ENCODE data around the gene CSF2. TPM values are rescaled to one million over a fixed set of nuclear protein-coding genes. Genes with fewer than 3 reads are reported as not detected.
A peak's percentile ranks its signal among the peaks of the same experiment; 100 is the strongest.

The CSF2 gene
- total and polyA plus RNA-seq, 4 donors, result 0.37 to 16.8 (median 8.2) TPM

GRCh38 chr5:132063090-132063911 lies 10.3 kb upstream of the CSF2 start:
- no peak overlapping the region for H3K4me3 ChIP-seq
- ATAC-seq (ENCODE audit: insufficient read depth, low FRiP score), result peak; percentile 53
- no peak overlapping the region for H3K9ac ChIP-seq (ENCODE audit: insufficient read depth in 1 of 2, low read length in 2 of 2)
- no peaks in the 10 kb centered on the region for H3K9me3 ChIP-seq (ENCODE audit: control insufficient read depth in 4 of 4, insufficient read depth in 3 of 4, low read length in 3 of 4)
- WGBS, 2 donors, result 39 to 42% methylated on average over 9 of the region's 9 CpGs
- no peaks in the 10 kb centered on the region for H3K4me1 ChIP-seq (ENCODE audit: control insufficient read depth in 5 of 5, insufficient read depth in 5 of 5, low read length in 5 of 5)
- no peaks in the 10 kb centered on the region for H3K36me3 ChIP-seq (ENCODE audit: control insufficient read depth in 4 of 4, insufficient read depth in 4 of 4, low read length in 4 of 4)
- no peaks in the 10 kb centered on the region for H3K27me3 ChIP-seq (ENCODE audit: control insufficient read depth in 3 of 3, insufficient read depth in 3 of 3, low read length in 2 of 3)
- no peak overlapping the region for H3K27ac ChIP-seq (ENCODE audit: low read depth in 1 of 2, low read length in 1 of 2)
- peak; percentile 69 for TF ChIP-seq CTCF (IDR thresholded peaks at IDR 0.05; ENCODE audit: control extremely low read depth, extremely low read depth)
- peak; percentile 49 to 67 (median 52) for DNase-seq

- ATAC-seq (ENCODE audit: insufficient read depth, low FRiP score) (no peak), DNase-seq (no peak)
- no peak overlapping the region for H3K9ac ChIP-seq (ENCODE audit: insufficient read depth in 1 of 2, low read length in 2 of 2)
- no peaks in the 10 kb centered on the region for H3K27me3 ChIP-seq (ENCODE audit: control insufficient read depth in 3 of 3, insufficient read depth in 3 of 3, low read length in 2 of 3)
- 67 to 88% methylated on average over 5 of the region's 5 CpGs for WGBS, 2 donors
- H3K4me1 ChIP-seq (ENCODE audit: control insufficient read depth in 5 of 5, insufficient read depth in 5 of 5, low read length in 5 of 5), result no peaks in the 10 kb centered on the region
- TF ChIP-seq CTCF (IDR thresholded peaks at IDR 0.05; ENCODE audit: control extremely low read depth, extremely low read depth), result no peak
- H3K36me3 ChIP-seq (ENCODE audit: control insufficient read depth in 4 of 4, insufficient read depth in 4 of 4, low read length in 4 of 4), result no peaks in the 10 kb centered on the region
- H3K4me3 ChIP-seq, result no peak overlapping the region
- no peak overlapping the region for H3K27ac ChIP-seq (ENCODE audit: low read depth in 1 of 2, low read length in 1 of 2)
- H3K9me3 ChIP-seq (ENCODE audit: control insufficient read depth in 4 of 4, insufficient read depth in 3 of 4, low read length in 3 of 4), result no peaks in the 10 kb centered on the region
Observed at GRCh38 chr5:132064140-132064539, 9.4 kb upstream of the CSF2 start.

- Histone ChIP-seq H3K27me3 (ENCODE audit: control insufficient read depth in 3 of 3, insufficient read depth in 3 of 3, low read length in 2 of 3) (no peaks in the 10 kb centered on the region), H3K4me1 (ENCODE audit: control insufficient read depth in 5 of 5, insufficient read depth in 5 of 5, low read length in 5 of 5) (no peaks in the 10 kb centered on the region), H3K27ac (ENCODE audit: low read depth in 1 of 2, low read length in 1 of 2) (no peak overlapping the region), H3K9me3 (ENCODE audit: control insufficient read depth in 4 of 4, insufficient read depth in 3 of 4, low read length in 3 of 4) (no peaks in the 10 kb centered on the region), H3K36me3 (ENCODE audit: control insufficient read depth in 4 of 4, insufficient read depth in 4 of 4, low read length in 4 of 4) (no peaks in the 10 kb centered on the region), H3K4me3 (no peak overlapping the region), H3K9ac (ENCODE audit: insufficient read depth in 1 of 2, low read length in 2 of 2) (no peak overlapping the region)
- ATAC-seq (ENCODE audit: insufficient read depth, low FRiP score) (peak; percentile 81), DNase-seq (peak; percentile 60 to 70 (median 63))
- 73% methylated on average over 11 of the region's 11 CpGs for WGBS, 2 donors
- peak; percentile 73 for TF ChIP-seq CTCF (IDR thresholded peaks at IDR 0.05; ENCODE audit: control extremely low read depth, extremely low read depth)
Observed at GRCh38 chr5:132064738-132065331, 8.8 kb upstream of the CSF2 start.

Measured in lung (tissue), 12 donors.